ENCODE measurements around the gene OXTR.

Gene OXTR

GRCh38 chr3:8734908-8735307 is 34.5 kb downstream of the OXTR start:
- H3K27ac ChIP-seq, result no peak overlapping the region
- no peaks in the 10 kb centered on the region for H3K79me2 ChIP-seq
- no peak overlapping the region for H3K9ac ChIP-seq
- no peaks in the 10 kb centered on the region for H3K27me3 ChIP-seq (ENCODE audit: control insufficient read depth, insufficient read depth, low read length)
- H3K4me1 ChIP-seq, result no peaks in the 10 kb centered on the region
- H3K4me3 ChIP-seq (ENCODE audit: low read depth, low read length), result no peak overlapping the region
- H3K9me3 ChIP-seq (ENCODE audit: control insufficient read depth, low read length), result no peaks in the 10 kb centered on the region
- TF ChIP-seq CTCF (IDR thresholded peaks at IDR 0.05), result no peak
- no peaks in the 10 kb centered on the region for H3K36me3 ChIP-seq (ENCODE audit: control insufficient read depth, insufficient read depth, low read length)
- no peak overlapping the region for H2AFZ ChIP-seq
- no peak overlapping the region for H3K4me2 ChIP-seq (ENCODE audit: low read length)

GRCh38 chr3:8734137-8734878 is 35.1 kb downstream of the OXTR start:
- Histone ChIP-seq H3K4me1 (no peaks in the 10 kb centered on the region), H2AFZ (no peak overlapping the region), H3K79me2 (no peaks in the 10 kb centered on the region), H3K4me3 (ENCODE audit: low read depth, low read length) (no peak overlapping the region), H3K9ac (no peak overlapping the region), H3K4me2 (ENCODE audit: low read length) (no peak overlapping the region), H3K36me3 (ENCODE audit: control insufficient read depth, insufficient read depth, low read length) (no peaks in the 10 kb centered on the region), H3K9me3 (ENCODE audit: control insufficient read depth, low read length) (no peaks in the 10 kb centered on the region), H3K27ac (no peak overlapping the region), H3K27me3 (ENCODE audit: control insufficient read depth, insufficient read depth, low read length) (no peaks in the 10 kb centered on the region)
- TF ChIP-seq CTCF (IDR thresholded peaks at IDR 0.05), result no peak

GRCh38 chr3:8733332-8734094 is 35.9 kb downstream of the OXTR start, which contains the start of gene CAV3:
TSS of gene CAV3 (plus strand) at chr3:8733802. CDS start at chr3:8733877, 75 bp downstream.
- H3K9me3 ChIP-seq (ENCODE audit: control insufficient read depth, low read length), result no peaks in the 10 kb centered on the region
- no peaks in the 10 kb centered on the region for H3K27me3 ChIP-seq (ENCODE audit: control insufficient read depth, insufficient read depth, low read length)
- no peak within 1 kb of the TSS for H3K27ac ChIP-seq
- no peaks in the 10 kb centered on the region for H3K79me2 ChIP-seq
- H3K36me3 ChIP-seq (ENCODE audit: control insufficient read depth, insufficient read depth, low read length), result no peaks in the 10 kb centered on the region
- TF ChIP-seq CTCF (IDR thresholded peaks at IDR 0.05), result no peak
- H3K4me2 ChIP-seq (ENCODE audit: low read length), result no peak within 1 kb of the TSS
- no peaks in the 10 kb centered on the region for H3K4me1 ChIP-seq
- H2AFZ ChIP-seq, result no peak within 1 kb of the TSS
- no peak within 1 kb of the TSS for H3K9ac ChIP-seq
- H3K4me3 ChIP-seq (ENCODE audit: low read depth, low read length), result no peak within 1 kb of the TSS

GRCh38 chr3:8732413-8732812 is 37.0 kb downstream of the OXTR start:
- Histone ChIP-seq H3K4me3 (ENCODE audit: low read depth, low read length) (no peak overlapping the region), H3K9ac (no peak overlapping the region), H2AFZ (no peak overlapping the region), H3K9me3 (ENCODE audit: control insufficient read depth, low read length) (no peaks in the 10 kb centered on the region), H3K27me3 (ENCODE audit: control insufficient read depth, insufficient read depth, low read length) (no peaks in the 10 kb centered on the region), H3K27ac (no peak overlapping the region), H3K4me1 (no peaks in the 10 kb centered on the region), H3K79me2 (no peaks in the 10 kb centered on the region), H3K36me3 (ENCODE audit: control insufficient read depth, insufficient read depth, low read length) (no peaks in the 10 kb centered on the region), H3K4me2 (ENCODE audit: low read length) (no peak overlapping the region)
- no peak for TF ChIP-seq CTCF (IDR thresholded peaks at IDR 0.05)

Data from parathyroid adenoma (tissue), 2 donors.